Activated T-cell treated with anti-CD3 and anti-CD28 coated beads, Interleukin-2, amount 50 U/mL, for 72 hours (primary cell): ENCODE measurements around the gene EXPH5. TPM values are rescaled to one million over a fixed set of nuclear protein-coding genes. Genes with fewer than 3 reads are reported as not detected.

Source experiments
- ATAC-seq, 2 donors: fragments of 150-1000 bp; cut with Tn5 transposase; replicated peaks in 1 of 2; 2 replicates each; pipeline ENCODE4 v1.10.0; 2021; ENCODE audit warnings: moderate library complexity in 2 of 2, mild to moderate bottlenecking in 1 of 2
- DNase-seq, 2 donors: peaks; one replicate each; pipeline ENCODE4 v3.0.0; 2021 to 2022; ENCODE audit warnings: mixed read lengths in 1 of 2
- H3K27ac Mint-ChIP-seq: one replicate; pipeline ENCODE4 v1.8.0; 2022; ENCODE audit warnings: mild to moderate bottlenecking, moderate library complexity, mixed read lengths
- H3K27me3 Mint-ChIP-seq: one replicate; pipeline ENCODE4 v1.8.0; 2022; ENCODE audit warnings: low read depth, mixed read lengths
- H3K36me3 Mint-ChIP-seq, 2 donors: one replicate each; pipeline ENCODE4 v1.8.0; 2022; ENCODE audit warnings: mixed read lengths in 2 of 2, mild to moderate bottlenecking in 1 of 2; ENCODE audit not compliant: insufficient read depth in 2 of 2
- H3K4me1 Mint-ChIP-seq: one replicate; pipeline ENCODE4 v1.8.0; 2022; ENCODE audit warnings: low read depth, mixed read lengths
- H3K4me3 Mint-ChIP-seq, 2 donors: one replicate each; pipeline ENCODE4 v1.8.0; 2022; ENCODE audit warnings: mild to moderate bottlenecking in 2 of 2, mixed read lengths in 2 of 2, moderate library complexity in 2 of 2
- H3K9me3 Mint-ChIP-seq, 2 donors: one replicate each; pipeline ENCODE4 v1.8.0; 2022; ENCODE audit warnings: mixed read lengths in 2 of 2
- total RNA-seq, 2 donors: library from RNA; stranded (reverse); gene quantifications; one replicate each; pipeline ENCODE4 v1.2.3, GENCODE V29; 2022

The EXPH5 gene
- total RNA-seq, 2 donors from 2014 or later: 4.3 to 5.7 TPM

DNA sequence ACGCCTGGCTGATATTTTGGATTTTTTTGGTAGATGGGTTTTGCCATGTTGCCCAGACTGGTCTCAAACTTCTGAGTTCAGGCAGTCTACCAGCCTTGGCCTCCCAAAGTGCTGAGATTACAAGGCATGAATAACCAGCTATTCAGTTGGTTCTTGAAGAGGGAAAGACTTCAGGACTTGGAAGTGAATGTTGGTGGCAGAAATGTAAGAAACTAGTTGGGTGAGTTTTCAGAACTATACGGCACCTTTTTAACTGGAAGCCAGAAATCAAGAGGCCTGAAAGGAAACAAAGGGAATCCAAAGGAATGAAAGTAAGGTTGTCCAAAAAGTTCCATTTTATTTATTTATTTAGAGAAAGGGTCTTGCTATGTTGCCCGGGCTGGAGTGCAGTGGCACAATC, 98.2 kb downstream of the EXPH5 start:
- H3K9me3 Mint-ChIP-seq: no peaks in the 10 kb centered on the region
- no peak overlapping the region for H3K27ac Mint-ChIP-seq
- ATAC-seq (no peak), DNase-seq (no peak)
- peaks cover 19% of the 10 kb centered on the region for H3K4me1 Mint-ChIP-seq
- no peak overlapping the region for H3K4me3 Mint-ChIP-seq
- peaks cover 0 to 1% of the 10 kb centered on the region in 2 donors for H3K36me3 Mint-ChIP-seq
- no peaks in the 10 kb centered on the region for H3K27me3 Mint-ChIP-seq

DNA sequence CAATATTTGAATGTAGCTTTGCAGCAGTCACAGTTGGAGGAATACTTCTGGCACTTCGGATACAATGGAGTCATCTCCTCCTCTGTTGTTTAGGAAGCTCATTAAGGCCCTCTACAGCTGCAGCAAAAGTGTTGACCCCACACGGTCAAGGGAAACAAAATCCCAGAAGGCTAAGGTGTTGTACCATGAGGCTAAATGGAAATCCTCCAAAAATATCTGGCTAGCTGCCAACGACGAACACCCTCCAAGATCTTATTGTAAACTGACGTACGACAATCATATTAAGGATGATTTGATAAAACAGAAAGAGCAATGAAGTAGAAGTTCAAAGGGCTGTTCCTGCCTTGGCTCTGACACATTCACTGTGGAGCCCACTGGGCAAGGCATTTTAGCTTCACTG, 99.4 kb downstream of the EXPH5 start:
- no peak overlapping the region for H3K27ac Mint-ChIP-seq
- no peaks in the 10 kb centered on the region for H3K27me3 Mint-ChIP-seq
- peaks cover 19% of the 10 kb centered on the region for H3K4me1 Mint-ChIP-seq
- peaks cover 0 to 1% of the 10 kb centered on the region in 2 donors for H3K36me3 Mint-ChIP-seq
- no peak overlapping the region for H3K4me3 Mint-ChIP-seq
- DNase-seq: no peak
- H3K9me3 Mint-ChIP-seq: no peaks in the 10 kb centered on the region
- ATAC-seq: no peak

DNA sequence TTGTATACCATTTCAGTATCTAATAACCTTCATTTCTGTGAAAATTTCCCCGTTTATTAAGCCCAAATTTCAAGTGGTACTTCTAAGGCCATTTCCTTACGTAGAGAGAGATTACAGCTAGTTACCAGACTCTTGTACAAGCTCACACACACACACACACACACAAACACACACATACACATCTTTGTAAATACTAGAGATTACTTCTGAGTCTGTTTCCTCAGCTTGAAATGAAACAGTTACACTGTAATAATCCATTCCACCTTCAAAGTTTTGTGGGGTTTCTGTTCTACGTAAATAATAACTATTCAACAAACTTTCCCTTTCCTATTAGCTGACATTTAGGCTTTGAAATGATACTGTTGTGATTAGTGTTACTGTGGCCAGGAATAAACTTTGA, 101.6 kb downstream of the EXPH5 start:
- Mint-ChIP-seq H3K27ac (no peak overlapping the region), H3K4me1 (peaks cover 10% of the 10 kb centered on the region), H3K9me3 (no peaks in the 10 kb centered on the region), H3K36me3 (peaks cover 0 to 3% of the 10 kb centered on the region in 2 donors), H3K27me3 (no peaks in the 10 kb centered on the region), H3K4me3 (no peak overlapping the region)
- ATAC-seq: no peak
- no peak for DNase-seq

DNA sequence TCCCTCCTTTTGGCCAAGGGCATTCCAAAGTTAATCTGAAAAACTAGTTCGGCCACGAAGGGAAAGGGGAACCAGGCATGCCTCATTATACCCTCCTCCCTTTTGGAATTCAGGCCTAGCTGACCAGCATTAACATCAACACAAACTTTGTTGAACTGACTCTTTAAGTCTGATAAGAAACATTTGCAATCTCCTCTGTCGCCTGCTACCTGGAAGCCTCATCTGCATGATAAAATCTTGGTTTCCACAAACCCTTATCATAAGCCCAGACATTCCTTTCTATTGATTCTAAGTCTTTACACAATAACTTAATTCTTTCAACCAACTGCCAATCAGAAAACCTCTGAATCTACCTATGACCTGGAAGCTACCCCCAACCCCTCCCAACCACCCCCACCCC, 106.7 kb downstream of the EXPH5 start:
- no peaks in the 10 kb centered on the region for H3K4me1 Mint-ChIP-seq
- peaks cover 0 to 7% of the 10 kb centered on the region in 2 donors for H3K36me3 Mint-ChIP-seq
- H3K27me3 Mint-ChIP-seq: no peaks in the 10 kb centered on the region
- H3K4me3 Mint-ChIP-seq: no peak overlapping the region
- DNase-seq: no peak
- H3K9me3 Mint-ChIP-seq: no peaks in the 10 kb centered on the region
- no peak for ATAC-seq
- no peak overlapping the region for H3K27ac Mint-ChIP-seq

GRCh38 chr11:108486331-108486730, 107.2 kb downstream of the EXPH5 start:
- H3K9me3 Mint-ChIP-seq: no peaks in the 10 kb centered on the region
- no peak overlapping the region for H3K27ac Mint-ChIP-seq
- H3K36me3 Mint-ChIP-seq: peaks cover 0 to 7% of the 10 kb centered on the region in 2 donors
- H3K27me3 Mint-ChIP-seq: no peaks in the 10 kb centered on the region
- DNase-seq (no peak), ATAC-seq (no peak)
- H3K4me3 Mint-ChIP-seq: no peak overlapping the region
- H3K4me1 Mint-ChIP-seq: no peaks in the 10 kb centered on the region

GRCh38 chr11:108483163-108483562, 110.4 kb downstream of the EXPH5 start:
- DNase-seq (no peak), ATAC-seq (no peak)
- Mint-ChIP-seq H3K4me3 (no peak overlapping the region), H3K27me3 (no peaks in the 10 kb centered on the region), H3K9me3 (no peaks in the 10 kb centered on the region), H3K36me3 (peaks cover 0 to 7% of the 10 kb centered on the region in 2 donors), H3K27ac (no peak overlapping the region), H3K4me1 (no peaks in the 10 kb centered on the region)

GRCh38 chr11:108474664-108475463, 118.7 kb downstream of the EXPH5 start:
- Mint-ChIP-seq H3K27ac (no peak overlapping the region), H3K4me3 (no peak overlapping the region), H3K4me1 (no peaks in the 10 kb centered on the region), H3K9me3 (no peaks in the 10 kb centered on the region), H3K36me3 (peaks cover 0 to 4% of the 10 kb centered on the region in 2 donors), H3K27me3 (no peaks in the 10 kb centered on the region)
- no peak for DNase-seq
- ATAC-seq: no peak

GRCh38 chr11:108472681-108473080, 120.9 kb downstream of the EXPH5 start:
- Mint-ChIP-seq H3K27me3 (no peaks in the 10 kb centered on the region), H3K27ac (no peak overlapping the region)

DNA sequence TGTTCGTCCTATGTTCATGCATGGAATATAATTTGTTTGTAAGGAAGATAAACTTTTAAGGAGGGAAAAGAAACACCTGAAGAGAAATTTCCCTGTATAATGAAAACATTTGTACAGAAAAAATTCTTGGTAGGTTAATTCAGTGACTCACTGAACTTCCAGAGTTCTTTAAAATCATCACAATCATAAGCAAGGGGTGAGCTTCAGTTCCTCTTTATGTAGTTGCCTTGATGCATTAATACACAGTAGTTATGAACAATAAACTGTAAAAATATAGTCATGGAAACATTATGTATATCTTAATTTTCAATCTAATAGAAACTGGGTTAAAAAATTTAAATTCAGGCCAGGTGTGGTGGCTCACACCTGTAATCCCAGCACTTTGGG, 125.1 kb downstream of the EXPH5 start:
- DNase-seq: no peak
- H3K27ac Mint-ChIP-seq: no peak overlapping the region
- H3K9me3 Mint-ChIP-seq: no peaks in the 10 kb centered on the region
- H3K36me3 Mint-ChIP-seq: peaks cover 3 to 8% of the 10 kb centered on the region in 2 donors
- H3K4me1 Mint-ChIP-seq: peaks cover 14% of the 10 kb centered on the region
- ATAC-seq: no peak
- H3K27me3 Mint-ChIP-seq: no peaks in the 10 kb centered on the region
- peak overlapping the region in 1 of 2 donors; percentile 67 for H3K4me3 Mint-ChIP-seq

More at GRCh38 chr11:108472681-108473080, 120.9 kb downstream of the EXPH5 start:
- DNase-seq (no peak), ATAC-seq (no peak)
- Mint-ChIP-seq H3K36me3 (peaks cover 0 to 4% of the 10 kb centered on the region in 2 donors), H3K4me3 (no peak overlapping the region), H3K9me3 (no peaks in the 10 kb centered on the region), H3K4me1 (peaks cover 6% of the 10 kb centered on the region)

DNA sequence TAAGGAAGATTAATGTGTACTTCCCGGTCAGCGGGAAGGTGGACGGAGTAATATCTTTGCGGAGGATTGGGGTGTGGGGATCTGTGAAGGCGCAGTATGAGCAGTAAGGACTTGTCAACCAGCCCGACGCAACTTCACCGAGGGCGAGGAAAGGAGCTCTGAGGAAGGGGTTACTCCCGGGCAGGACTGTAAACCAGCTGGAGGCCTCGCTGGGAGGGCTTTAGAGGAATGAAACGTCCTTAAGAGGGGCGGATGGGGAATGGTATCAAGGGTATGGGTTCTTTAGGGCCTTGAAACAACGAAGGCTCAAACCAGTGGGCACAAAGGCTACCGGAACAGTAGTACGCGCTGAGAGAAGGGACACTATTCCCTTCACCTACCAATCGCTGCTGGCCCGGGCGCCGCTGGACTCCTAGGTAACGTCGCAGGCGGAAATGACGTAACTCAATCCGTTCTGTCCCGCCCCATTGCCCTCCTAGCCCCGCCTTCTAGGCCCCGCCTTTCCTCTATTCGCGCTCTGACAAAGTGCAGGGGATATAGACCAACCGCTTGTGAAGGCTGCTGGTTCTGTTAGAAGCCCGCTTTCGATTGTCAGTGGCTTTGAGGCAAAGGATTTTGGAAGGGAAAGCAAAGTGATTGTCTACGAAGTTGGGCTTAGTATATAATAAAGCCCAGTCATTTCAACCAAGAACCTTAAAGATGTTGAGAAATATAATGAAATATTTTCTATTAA, 126.3 kb downstream of the EXPH5 start, which contains the start of gene C11orf65:
Gene C11orf65, minus strand, starts transcription at position 439 of the 733 bp plus-strand sequence. CDS start 5,970 bp downstream, outside the sequence.
- peak; percentile 95 to 96 for DNase-seq
- Mint-ChIP-seq H3K36me3 (peaks cover 3 to 8% of the 10 kb centered on the region in 2 donors), H3K4me1 (peaks cover 14% of the 10 kb centered on the region), H3K4me3 (peak within 1 kb of the TSS; percentile 92 to 94), H3K27me3 (no peaks in the 10 kb centered on the region), H3K9me3 (no peaks in the 10 kb centered on the region), H3K27ac (peak within 1 kb of the TSS; percentile 98)
- ATAC-seq: peak; percentile 99

- ATAC-seq (no peak), DNase-seq (peak in 1 of 2 donors; percentile 4)
- no peaks in the 10 kb centered on the region for H3K27me3 Mint-ChIP-seq
- peaks cover 3 to 8% of the 10 kb centered on the region in 2 donors for H3K36me3 Mint-ChIP-seq
- peaks cover 14% of the 10 kb centered on the region for H3K4me1 Mint-ChIP-seq
- peak overlapping the region; percentile 92 to 94 for H3K4me3 Mint-ChIP-seq
- H3K9me3 Mint-ChIP-seq: no peaks in the 10 kb centered on the region
- peak overlapping the region; percentile 98 for H3K27ac Mint-ChIP-seq
These were observed 127.2 kb downstream of the EXPH5 start for GRCh38 chr11:108466405-108466804.
